HL-60 (cell line): ENCODE results near the gene AKR1B15.

Experiments used
- DNase-seq, 2 experiments: peaks; one replicate each; pipeline ENCODE4 v3.0.0-alpha.2; 2010 to 2020; ENCODE audit warnings: low read depth in 1 of 2, low spot score in 1 of 2
- H3K27ac ChIP-seq: fragments of 250-450 bp; sonication (Bioruptor Pico); replicated peaks from 2 replicates; pipeline ENCODE4 v1.5.1; 2020; ENCODE audit warnings: mild to moderate bottlenecking, moderate library complexity
- H3K27me3 ChIP-seq: fragments of 250-450 bp; sonication (Bioruptor Pico); 2 replicates; pipeline ENCODE4 v1.5.1; 2021; ENCODE audit warnings: mild to moderate bottlenecking, moderate library complexity; ENCODE audit not compliant: insufficient read depth, poor library complexity, severe bottlenecking
- H3K4me3 ChIP-seq: replicated peaks from 2 replicates; pipeline ENCODE4 v1.5.1; 2011; ENCODE audit warnings: mild to moderate bottlenecking, control low read depth, low read length; ENCODE audit not compliant: insufficient read depth
- CTCF ChIP-seq: IDR thresholded peaks from one replicate; pipeline ENCODE4 v1.5.1; 2011; ENCODE audit warnings: low read length, control low read depth, inconsistent platforms; ENCODE audit not compliant: insufficient read depth
- GABPA ChIP-seq: IDR thresholded peaks from 2 replicates; pipeline ENCODE4 v1.6.1; 2012; ENCODE audit warnings: low read depth
- POLR2AphosphoS5 ChIP-seq: IDR thresholded peaks from 2 replicates; pipeline ENCODE4 v1.6.1; 2012; ENCODE audit warnings: low read depth
- REST ChIP-seq: IDR thresholded peaks from 2 replicates; pipeline ENCODE4 v1.6.1; 2012; ENCODE audit warnings: low read depth; ENCODE audit not compliant: insufficient replicate concordance
- SPI1 ChIP-seq: IDR thresholded peaks from 2 replicates; pipeline ENCODE4 v1.6.1; 2012; ENCODE audit warnings: low read depth, mild to moderate bottlenecking, borderline replicate concordance

AKR1B15 gene

GRCh38 chr7:134616611-134617010, 67.7 kb downstream of the AKR1B15 start:
- H3K27ac ChIP-seq: no peak overlapping the region
- TF ChIP-seq GABPA: no peak
- TF ChIP-seq POLR2AphosphoS5: no peak
- no peak for TF ChIP-seq SPI1
- no peak for TF ChIP-seq REST
- no peak for TF ChIP-seq CTCF
- no peaks in the 10 kb centered on the region for H3K27me3 ChIP-seq
- no peak overlapping the region for H3K4me3 ChIP-seq
- no peak for DNase-seq

GRCh38 chr7:134618756-134619530, 70.0 kb downstream of the AKR1B15 start:
- no peak overlapping the region for H3K27ac ChIP-seq
- TF ChIP-seq REST: no peak
- TF ChIP-seq SPI1: no peak
- TF ChIP-seq CTCF: no peak
- no peak for TF ChIP-seq GABPA
- no peak for TF ChIP-seq POLR2AphosphoS5
- no peak overlapping the region for H3K4me3 ChIP-seq
- no peak for DNase-seq
- H3K27me3 ChIP-seq: no peaks in the 10 kb centered on the region

GRCh38 chr7:134619627-134620331, 70.9 kb downstream of the AKR1B15 start:
- no peak overlapping the region for H3K27ac ChIP-seq
- DNase-seq: no peak

More at GRCh38 chr7:134619627-134620331, 70.9 kb downstream of the AKR1B15 start:
- TF ChIP-seq CTCF (no peak), GABPA (no peak), POLR2AphosphoS5 (no peak), SPI1 (no peak), REST (no peak)
- no peak overlapping the region for H3K4me3 ChIP-seq
- no peaks in the 10 kb centered on the region for H3K27me3 ChIP-seq
